ENCODE data around the gene ADRA1B.
"Not testable (repeated sequence)": the region's sequence is repeated elsewhere in the genome, so short reads cannot be mapped to it uniquely, and the experiment has no call there.

ADRA1B gene

DNA sequence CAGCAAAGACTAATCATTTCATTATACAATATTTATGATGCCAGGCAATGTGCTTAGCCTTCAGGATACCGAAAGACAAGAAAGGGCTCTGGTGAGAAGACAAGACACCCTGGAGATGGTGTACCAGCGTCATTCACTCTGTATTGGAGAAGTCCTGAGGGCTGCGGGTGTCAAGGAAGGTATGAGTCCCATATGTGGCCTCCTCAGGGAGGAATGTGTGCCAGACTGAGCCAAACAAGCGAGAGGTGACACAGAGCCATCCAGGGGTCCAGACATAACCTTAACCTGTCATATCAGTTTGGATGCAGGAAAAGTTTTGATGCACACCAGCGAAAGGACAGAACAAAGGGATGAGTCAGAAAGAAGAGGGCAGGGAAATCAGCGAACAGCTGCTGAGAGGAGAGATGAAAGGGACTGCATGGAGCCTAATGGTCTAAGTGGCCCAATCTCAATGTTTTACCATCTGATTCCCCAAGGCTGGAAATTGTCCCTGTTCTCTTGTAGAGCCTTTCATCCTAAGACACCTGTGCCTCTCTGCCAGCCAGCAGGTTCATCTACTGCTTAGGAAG is 38.9 kb downstream of the ADRA1B start:
- Histone ChIP-seq H3K4me1 (ENCODE audit: control insufficient read depth, insufficient read depth, low read length) (peaks cover 14% of the 10 kb centered on the region), H3K4me3 (ENCODE audit: low read length) (no peak overlapping the region), H3K9me3 (ENCODE audit: control insufficient read depth, low read length) (no peaks in the 10 kb centered on the region), H3K36me3 (ENCODE audit: control insufficient read depth, insufficient read depth, low read length, severe bottlenecking) (no peaks in the 10 kb centered on the region), H3K27me3 (replicated peaks; ENCODE audit: control insufficient read depth, insufficient read depth, low read length) (no peaks in the 10 kb centered on the region), H3K9ac (ENCODE audit: low read length) (no peak overlapping the region)
- no peak for DNase-seq (ENCODE audit: low read depth)

DNA sequence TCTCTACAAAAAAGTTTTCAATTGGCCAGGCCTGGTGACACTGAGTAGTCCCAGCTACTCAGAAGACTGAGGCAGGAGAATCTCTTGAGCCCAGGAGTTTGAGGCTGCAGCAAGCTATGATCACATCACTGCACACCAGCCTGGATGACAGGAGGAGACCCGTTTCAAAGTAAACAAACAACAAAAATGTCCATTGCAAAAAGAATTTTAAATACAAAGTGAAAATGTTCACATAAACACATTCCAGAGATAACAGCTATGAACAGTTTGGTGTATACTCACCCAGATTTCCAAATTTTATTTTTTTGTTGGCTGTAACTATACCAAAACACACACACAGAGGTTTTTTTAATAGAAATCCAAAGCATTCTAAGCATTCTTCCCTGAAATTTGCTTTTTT is 39.8 kb downstream of the ADRA1B start:
- Histone ChIP-seq H3K27me3 (replicated peaks; ENCODE audit: control insufficient read depth, insufficient read depth, low read length) (no peaks in the 10 kb centered on the region), H3K36me3 (ENCODE audit: control insufficient read depth, insufficient read depth, low read length, severe bottlenecking) (no peaks in the 10 kb centered on the region), H3K4me1 (ENCODE audit: control insufficient read depth, insufficient read depth, low read length) (peaks cover 14% of the 10 kb centered on the region), H3K9ac (ENCODE audit: low read length) (no peak overlapping the region), H3K9me3 (ENCODE audit: control insufficient read depth, low read length) (no peaks in the 10 kb centered on the region), H3K4me3 (ENCODE audit: low read length) (no peak overlapping the region)
- DNase-seq (ENCODE audit: low read depth) = peak; percentile 59

DNA sequence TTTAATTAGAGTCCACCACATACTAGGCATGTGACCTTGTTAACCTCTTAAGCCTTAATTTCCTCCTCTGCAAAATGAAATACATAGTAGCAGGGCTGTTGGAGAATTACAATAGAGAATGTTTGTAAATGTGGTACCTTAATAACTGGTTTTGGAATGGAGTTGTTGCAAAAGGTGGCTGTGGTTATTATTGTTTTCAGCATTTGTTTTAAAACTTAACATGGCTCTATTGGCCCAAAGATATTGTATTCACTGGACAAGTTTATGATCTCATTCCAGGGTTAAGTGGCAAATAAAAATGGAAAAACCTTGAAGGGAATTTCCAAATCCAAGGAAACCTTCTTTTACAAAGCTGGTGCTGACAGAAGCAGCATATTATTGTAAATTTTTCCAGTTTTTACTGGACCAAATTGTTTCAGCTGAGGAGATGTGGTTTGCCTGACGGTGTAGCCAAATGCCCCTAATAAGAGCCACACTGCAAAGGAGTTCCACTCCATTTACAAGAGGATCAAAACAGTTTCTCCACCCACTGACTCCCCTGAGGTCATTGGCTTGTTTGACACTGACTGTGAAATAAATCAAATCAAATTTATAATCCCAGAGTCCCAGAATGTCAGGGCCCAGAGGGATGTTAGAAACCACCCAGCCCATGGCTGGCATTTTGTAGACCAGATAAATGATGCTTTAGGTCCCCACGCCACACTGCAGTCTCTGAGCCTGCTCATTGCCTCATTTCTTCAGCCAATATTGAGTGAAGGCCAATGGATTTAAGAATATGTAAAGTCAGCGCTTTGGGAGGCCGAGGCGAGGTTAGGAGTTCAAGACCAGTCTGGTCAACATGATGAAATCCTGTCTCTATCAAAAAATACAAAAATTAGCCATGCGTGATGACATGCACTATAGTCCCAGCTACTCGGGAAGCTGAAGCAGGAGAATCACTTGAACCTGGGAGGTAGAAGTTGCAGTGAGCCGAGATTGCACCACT is 45.2 kb downstream of the ADRA1B start:
- H3K4me3 ChIP-seq (ENCODE audit: low read length) = no peak overlapping the region
- no peaks in the 10 kb centered on the region for H3K27me3 ChIP-seq (replicated peaks; ENCODE audit: control insufficient read depth, insufficient read depth, low read length)
- H3K9ac ChIP-seq (ENCODE audit: low read length) = no peak overlapping the region
- H3K4me1 ChIP-seq (ENCODE audit: control insufficient read depth, insufficient read depth, low read length) = peaks cover 7% of the 10 kb centered on the region
- DNase-seq (ENCODE audit: low read depth) = no peak
- H3K9me3 ChIP-seq (ENCODE audit: control insufficient read depth, low read length) = no peaks in the 10 kb centered on the region
- no peaks in the 10 kb centered on the region for H3K36me3 ChIP-seq (ENCODE audit: control insufficient read depth, insufficient read depth, low read length, severe bottlenecking)

DNA sequence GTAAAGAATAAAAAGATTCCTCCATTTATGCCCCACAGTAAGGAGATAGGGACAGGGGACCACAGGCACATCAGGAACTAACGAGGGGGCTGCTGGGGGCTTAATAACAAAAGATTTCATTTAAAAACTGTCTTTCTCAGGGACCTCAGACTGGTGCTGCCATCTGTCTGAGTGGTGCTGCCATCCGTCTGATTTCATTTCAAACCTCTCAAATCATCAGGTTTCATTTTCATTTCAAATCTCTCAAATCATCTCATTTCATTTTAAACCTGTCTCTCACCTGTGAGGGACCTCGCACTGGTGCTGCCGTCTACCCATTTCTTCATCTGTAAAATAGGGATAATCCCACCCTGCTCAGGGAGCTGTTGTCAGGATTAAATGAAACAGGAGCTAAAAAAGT is 45.9 kb downstream of the ADRA1B start:
- no peaks in the 10 kb centered on the region for H3K27me3 ChIP-seq (replicated peaks; ENCODE audit: control insufficient read depth, insufficient read depth, low read length)
- no peak for DNase-seq (ENCODE audit: low read depth)
- no peak overlapping the region for H3K4me3 ChIP-seq (ENCODE audit: low read length)
- H3K36me3 ChIP-seq (ENCODE audit: control insufficient read depth, insufficient read depth, low read length, severe bottlenecking) = no peaks in the 10 kb centered on the region
- H3K9ac ChIP-seq (ENCODE audit: low read length) = no peak overlapping the region
- no peaks in the 10 kb centered on the region for H3K9me3 ChIP-seq (ENCODE audit: control insufficient read depth, low read length)
- H3K4me1 ChIP-seq (ENCODE audit: control insufficient read depth, insufficient read depth, low read length) = peaks cover 4% of the 10 kb centered on the region

DNA sequence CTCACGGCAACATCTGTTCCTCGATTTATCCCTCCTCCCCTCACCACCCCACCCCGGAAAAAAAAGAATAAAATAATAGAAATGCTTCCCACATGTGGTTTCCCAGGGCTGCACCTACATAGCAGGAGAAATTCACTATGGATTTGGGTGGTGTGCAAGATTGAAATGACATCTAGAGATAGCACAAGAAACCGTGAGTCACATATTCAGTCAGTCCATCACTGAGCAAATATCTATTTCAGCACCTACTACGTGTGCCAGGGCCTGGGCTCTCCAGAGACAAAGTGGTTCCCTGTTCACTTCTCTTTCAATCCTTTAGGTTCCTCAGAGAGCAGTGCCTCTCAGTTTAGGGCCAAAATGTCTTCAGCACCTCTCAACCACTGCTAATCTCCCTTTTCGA is 47.7 kb downstream of the ADRA1B start:
- Histone ChIP-seq H3K9me3 (ENCODE audit: control insufficient read depth, low read length) (no peaks in the 10 kb centered on the region), H3K4me3 (ENCODE audit: low read length) (no peak overlapping the region), H3K4me1 (ENCODE audit: control insufficient read depth, insufficient read depth, low read length) (peaks cover 4% of the 10 kb centered on the region), H3K27me3 (replicated peaks; ENCODE audit: control insufficient read depth, insufficient read depth, low read length) (no peaks in the 10 kb centered on the region), H3K36me3 (ENCODE audit: control insufficient read depth, insufficient read depth, low read length, severe bottlenecking) (no peaks in the 10 kb centered on the region), H3K9ac (ENCODE audit: low read length) (no peak overlapping the region)
- no peak for DNase-seq (ENCODE audit: low read depth)

DNA sequence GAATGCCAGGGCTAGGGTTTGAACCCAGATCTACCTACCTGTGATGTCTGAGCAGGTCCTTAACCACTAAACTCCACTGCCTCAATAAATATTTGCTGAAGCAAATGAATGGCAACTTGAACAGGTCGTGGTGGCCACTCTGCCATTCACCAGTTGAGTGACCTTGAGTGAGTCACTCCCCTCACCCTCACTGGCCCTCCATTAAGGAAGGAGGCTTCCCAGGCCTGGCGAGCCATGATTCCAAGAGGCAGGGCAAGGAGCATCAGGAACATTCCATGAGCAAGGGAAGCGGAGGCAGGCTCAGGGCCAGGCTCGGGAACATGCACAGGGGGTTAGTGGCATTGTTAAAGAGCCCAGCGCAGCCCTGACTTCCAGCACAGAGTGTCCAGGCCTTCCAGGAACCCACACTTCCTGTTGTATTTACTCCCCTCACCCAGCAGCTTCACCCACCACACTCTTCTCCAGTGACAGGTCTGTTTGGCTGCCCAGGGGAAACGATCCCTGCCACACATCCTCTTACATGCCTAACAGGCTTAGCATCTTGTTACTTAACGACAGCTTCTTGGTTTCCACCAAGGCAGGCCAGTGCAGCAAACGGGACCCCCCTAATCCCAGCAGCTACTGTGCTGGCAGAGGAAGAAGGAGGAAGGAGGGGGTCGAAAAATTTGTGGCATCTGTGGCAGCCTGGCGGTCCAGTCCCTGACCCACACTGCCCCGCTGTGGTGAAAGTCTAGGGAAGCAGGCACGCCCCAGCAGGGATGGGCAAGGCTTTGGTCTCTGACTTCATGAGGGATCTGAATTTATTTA is 49.0 kb downstream of the ADRA1B start:
- Histone ChIP-seq H3K9me3 (ENCODE audit: control insufficient read depth, low read length) (no peaks in the 10 kb centered on the region), H3K9ac (ENCODE audit: low read length) (no peak overlapping the region), H3K4me1 (ENCODE audit: control insufficient read depth, insufficient read depth, low read length) (peaks cover 4% of the 10 kb centered on the region), H3K4me3 (ENCODE audit: low read length) (no peak overlapping the region), H3K27me3 (replicated peaks; ENCODE audit: control insufficient read depth, insufficient read depth, low read length) (no peaks in the 10 kb centered on the region), H3K36me3 (ENCODE audit: control insufficient read depth, insufficient read depth, low read length, severe bottlenecking) (no peaks in the 10 kb centered on the region)
- DNase-seq (ENCODE audit: low read depth) = peak; percentile 85

DNA sequence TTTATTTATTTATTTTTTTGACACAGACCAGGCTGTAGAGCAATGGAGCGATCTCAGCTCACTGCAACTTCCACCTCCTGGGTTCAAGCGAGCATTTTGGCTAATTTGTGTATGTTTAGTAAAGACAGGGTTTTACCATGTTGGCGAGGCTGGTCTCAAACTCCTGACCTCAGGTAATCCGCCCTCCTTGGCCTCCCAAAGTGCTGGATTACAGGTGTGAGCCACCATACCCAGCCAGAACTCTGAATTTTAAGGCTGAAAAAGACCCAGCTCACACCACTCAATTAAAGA is 49.5 kb downstream of the ADRA1B start:
- DNase-seq (ENCODE audit: low read depth); H3K27me3 ChIP-seq (replicated peaks; ENCODE audit: control insufficient read depth, insufficient read depth, low read length); H3K4me3 ChIP-seq (ENCODE audit: low read length); H3K9ac ChIP-seq (ENCODE audit: low read length); H3K36me3 ChIP-seq (ENCODE audit: control insufficient read depth, insufficient read depth, low read length, severe bottlenecking); H3K9me3 ChIP-seq (ENCODE audit: control insufficient read depth, low read length); H3K4me1 ChIP-seq (ENCODE audit: control insufficient read depth, insufficient read depth, low read length): not testable (repeated sequence)

DNA sequence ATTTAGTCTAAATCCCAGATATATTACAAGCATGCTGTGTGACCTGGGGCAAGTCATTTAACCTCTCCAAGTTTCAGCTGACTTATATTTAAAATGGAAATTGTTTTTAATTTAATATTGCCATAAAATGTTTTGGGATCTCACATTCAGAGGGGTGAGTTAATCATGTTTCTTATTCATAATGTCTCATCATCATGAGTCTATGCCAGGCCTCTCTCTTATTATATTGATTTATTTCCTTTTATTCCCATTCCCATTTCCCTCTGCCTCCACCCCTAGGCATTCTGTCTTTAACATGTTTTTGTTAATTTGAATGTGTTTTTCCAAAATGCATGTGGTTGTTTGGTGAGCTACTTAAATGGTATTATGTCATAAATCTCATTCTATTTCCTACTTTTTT is 53.7 kb downstream of the ADRA1B start:
- H3K9ac ChIP-seq (ENCODE audit: low read length) = no peak overlapping the region
- no peak for DNase-seq (ENCODE audit: low read depth)
- H3K27me3 ChIP-seq (replicated peaks; ENCODE audit: control insufficient read depth, insufficient read depth, low read length) = no peaks in the 10 kb centered on the region
- H3K4me1 ChIP-seq (ENCODE audit: control insufficient read depth, insufficient read depth, low read length) = peaks cover 9% of the 10 kb centered on the region
- H3K9me3 ChIP-seq (ENCODE audit: control insufficient read depth, low read length) = no peaks in the 10 kb centered on the region
- H3K36me3 ChIP-seq (ENCODE audit: control insufficient read depth, insufficient read depth, low read length, severe bottlenecking) = no peaks in the 10 kb centered on the region
- H3K4me3 ChIP-seq (ENCODE audit: low read length) = no peak overlapping the region

DNA sequence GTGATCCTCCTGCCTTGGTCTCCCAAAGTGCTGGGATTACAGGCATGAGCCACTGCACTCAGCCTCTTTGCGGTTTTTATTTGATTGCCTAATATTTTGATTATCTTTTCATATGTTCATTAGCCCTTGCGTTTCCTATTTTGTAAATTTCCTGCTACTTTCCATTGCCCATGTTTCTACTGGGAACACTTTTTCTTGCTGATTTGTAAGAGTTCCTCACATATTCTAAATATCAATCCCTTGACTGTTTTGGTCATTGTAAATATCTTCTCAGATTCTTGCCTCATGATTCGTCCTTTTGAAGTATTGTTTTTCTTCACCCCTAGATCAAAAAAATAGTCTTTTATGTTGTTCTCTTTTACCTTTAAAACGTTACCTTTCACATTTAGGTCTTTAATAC is 54.8 kb downstream of the ADRA1B start:
- H3K9ac ChIP-seq (ENCODE audit: low read length) = no peak overlapping the region
- no peaks in the 10 kb centered on the region for H3K36me3 ChIP-seq (ENCODE audit: control insufficient read depth, insufficient read depth, low read length, severe bottlenecking)
- H3K4me3 ChIP-seq (ENCODE audit: low read length) = no peak overlapping the region
- no peaks in the 10 kb centered on the region for H3K9me3 ChIP-seq (ENCODE audit: control insufficient read depth, low read length)
- no peaks in the 10 kb centered on the region for H3K27me3 ChIP-seq (replicated peaks; ENCODE audit: control insufficient read depth, insufficient read depth, low read length)
- DNase-seq (ENCODE audit: low read depth) = peak; percentile 38
- H3K4me1 ChIP-seq (ENCODE audit: control insufficient read depth, insufficient read depth, low read length) = peaks cover 18% of the 10 kb centered on the region

DNA sequence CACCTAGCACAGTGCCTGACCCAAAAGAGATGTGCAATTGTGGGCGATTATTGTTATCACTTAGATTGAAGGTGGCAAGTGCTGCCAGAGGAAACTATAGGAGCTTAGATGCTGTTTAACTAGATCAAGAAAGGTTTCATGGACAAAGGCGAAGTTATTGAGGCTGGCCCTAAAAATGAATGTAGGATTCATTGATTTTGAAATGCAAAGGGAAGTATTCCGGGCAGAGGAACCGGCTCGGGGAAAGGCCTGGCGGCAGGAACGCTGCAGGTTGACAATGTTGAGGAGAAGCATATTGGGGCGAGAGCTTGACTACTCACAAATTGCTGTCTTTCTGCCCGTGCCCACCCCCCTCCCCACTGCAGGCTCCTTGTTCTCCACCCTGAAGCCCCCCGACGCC is 55.2 kb downstream of the ADRA1B start:
- Histone ChIP-seq H3K4me1 (ENCODE audit: control insufficient read depth, insufficient read depth, low read length) (peaks cover 18% of the 10 kb centered on the region), H3K27me3 (replicated peaks; ENCODE audit: control insufficient read depth, insufficient read depth, low read length) (no peaks in the 10 kb centered on the region), H3K4me3 (ENCODE audit: low read length) (peak overlapping the region; percentile 30), H3K9ac (ENCODE audit: low read length) (no peak overlapping the region), H3K9me3 (ENCODE audit: control insufficient read depth, low read length) (no peaks in the 10 kb centered on the region), H3K36me3 (ENCODE audit: control insufficient read depth, insufficient read depth, low read length, severe bottlenecking) (no peaks in the 10 kb centered on the region)
- no peak for DNase-seq (ENCODE audit: low read depth)

DNA sequence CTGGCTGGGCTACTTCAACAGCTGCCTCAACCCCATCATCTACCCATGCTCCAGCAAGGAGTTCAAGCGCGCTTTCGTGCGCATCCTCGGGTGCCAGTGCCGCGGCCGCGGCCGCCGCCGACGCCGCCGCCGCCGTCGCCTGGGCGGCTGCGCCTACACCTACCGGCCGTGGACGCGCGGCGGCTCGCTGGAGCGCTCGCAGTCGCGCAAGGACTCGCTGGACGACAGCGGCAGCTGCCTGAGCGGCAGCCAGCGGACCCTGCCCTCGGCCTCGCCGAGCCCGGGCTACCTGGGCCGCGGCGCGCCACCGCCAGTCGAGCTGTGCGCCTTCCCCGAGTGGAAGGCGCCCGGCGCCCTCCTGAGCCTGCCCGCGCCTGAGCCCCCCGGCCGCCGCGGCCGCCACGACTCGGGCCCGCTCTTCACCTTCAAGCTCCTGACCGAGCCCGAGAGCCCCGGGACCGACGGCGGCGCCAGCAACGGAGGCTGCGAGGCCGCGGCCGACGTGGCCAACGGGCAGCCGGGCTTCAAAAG is 55.7 kb downstream of the ADRA1B start:
- no peaks in the 10 kb centered on the region for H3K27me3 ChIP-seq (replicated peaks; ENCODE audit: control insufficient read depth, insufficient read depth, low read length)
- H3K4me1 ChIP-seq (ENCODE audit: control insufficient read depth, insufficient read depth, low read length) = peaks cover 18% of the 10 kb centered on the region
- peak; percentile 28 for DNase-seq (ENCODE audit: low read depth)
- no peaks in the 10 kb centered on the region for H3K36me3 ChIP-seq (ENCODE audit: control insufficient read depth, insufficient read depth, low read length, severe bottlenecking)
- H3K4me3 ChIP-seq (ENCODE audit: low read length) = peak overlapping the region; percentile 30
- no peaks in the 10 kb centered on the region for H3K9me3 ChIP-seq (ENCODE audit: control insufficient read depth, low read length)
- H3K9ac ChIP-seq (ENCODE audit: low read length) = no peak overlapping the region
